AG04450 (cell line): ENCODE measurements around the gene ALPG. TPM values are rescaled to one million over a fixed set of nuclear protein-coding genes. Genes with fewer than 3 reads are reported as not detected.
"Not testable (repeated sequence)": the region's sequence is repeated elsewhere in the genome, so short reads cannot be mapped to it uniquely, and the experiment has no call there.

ENCODE experiments used
- CTCF ChIA-PET: fragments of 300-600, 350-600 bp; formaldehyde crosslinking; extraction: SDS; loops from one replicate; lab custom pipeline; 2022; ENCODE audit warnings: antibody characterized with exemption, inconsistent platforms; lab: Charles Lee
- POLR2A ChIA-PET: fragments of 350-600 bp; formaldehyde crosslinking; extraction: SDS; loops from one replicate; lab custom pipeline; 2021; ENCODE audit warnings: antibody characterized with exemption, inconsistent platforms; lab: Yijun Ruan, JAX
- DNase-seq: peaks from one replicate; pipeline ENCODE4 v3.0.0-alpha.2; 2011; ENCODE audit warnings: low read depth, low spot score
- H3K27ac ChIP-seq: one replicate; pipeline ENCODE4 v1.5.1; 2012; ENCODE audit warnings: low read depth, low read length, control low read depth
- H3K27me3 ChIP-seq: one replicate; pipeline ENCODE4 v1.6.0; 2012; ENCODE audit warnings: low read length; ENCODE audit not compliant: control insufficient read depth, insufficient read depth
- H3K4me3 ChIP-seq: 2 replicates; pipeline ENCODE4 v1.5.1; 2011; ENCODE audit warnings: mild to moderate bottlenecking, low read depth, low read length, control low read depth
- H3K9me3 ChIP-seq: 2 replicates; pipeline ENCODE4 v1.5.1; 2012; ENCODE audit warnings: low read length; ENCODE audit not compliant: control insufficient read depth, insufficient read depth
- CTCF ChIP-seq: IDR thresholded peaks from 2 replicates; pipeline ENCODE4 v1.5.1; 2011; ENCODE audit warnings: low read depth, low read length, control low read depth, inconsistent platforms
- polyA plus RNA-seq: library from polyadenylated mRNA; depleted of rRNA; stranded (reverse); fragments of >200 nt; gene quantifications from 2 replicates; pipeline ENCODE4 v1.2.3, GENCODE V29; 2011

Gene ALPG
- polyA plus RNA-seq, 1 experiment = not detected

GRCh38 chr2:232440220-232441018 lies 33.8 kb downstream of the ALPG start:
- H3K27ac ChIP-seq, H3K9me3 ChIP-seq, POLR2A ChIA-PET, H3K4me3 ChIP-seq, H3K27me3 ChIP-seq: not testable (repeated sequence)
- CTCF ChIA-PET = interaction anchor here (0.5 to 4.7 kb wide), 13 partner anchors 10 to 588 kb away, joined by 3 to 36 read pairs (median 4); no protein-coding TSS in a partner anchor
- TF ChIP-seq CTCF = peak; percentile 80
- peak; percentile 21 for DNase-seq

- H3K27me3 ChIP-seq = no peaks in the 10 kb centered on the region
- no peak for TF ChIP-seq CTCF
- H3K9me3 ChIP-seq = no peaks in the 10 kb centered on the region
- no peak overlapping the region for H3K27ac ChIP-seq
- POLR2A ChIA-PET = no interaction called here
- no peak for DNase-seq
- no peak overlapping the region for H3K4me3 ChIP-seq
- CTCF ChIA-PET = interaction anchor here (0.6 to 4.7 kb wide), 5 partner anchors 534 to 589 kb away, joined by 3 to 36 read pairs (median 3); no protein-coding TSS in a partner anchor
These were observed 34.6 kb downstream of the ALPG start for GRCh38 chr2:232441147-232441651.

GRCh38 chr2:232441922-232442321 lies 35.3 kb downstream of the ALPG start:
- H3K9me3 ChIP-seq, POLR2A ChIA-PET, DNase-seq, H3K4me3 ChIP-seq, H3K27me3 ChIP-seq, H3K27ac ChIP-seq: not testable (repeated sequence)
- CTCF ChIA-PET = interaction anchor here (4.7 kb wide), 1 partner anchor 541 kb away, joined by 36 read pairs; no protein-coding TSS in a partner anchor

GRCh38 chr2:232442431-232442830 lies 35.8 kb downstream of the ALPG start:
- CTCF ChIA-PET = interaction anchor here (4.7 kb wide), 1 partner anchor 542 kb away, joined by 36 read pairs; no protein-coding TSS in a partner anchor
- POLR2A ChIA-PET, H3K27me3 ChIP-seq, H3K4me3 ChIP-seq, H3K27ac ChIP-seq, DNase-seq, H3K9me3 ChIP-seq: not testable (repeated sequence)

- POLR2A ChIA-PET, H3K27ac ChIP-seq, DNase-seq, H3K4me3 ChIP-seq, H3K27me3 ChIP-seq, H3K9me3 ChIP-seq: not testable (repeated sequence)
- CTCF ChIA-PET = interaction anchor here (4.7 kb wide), 1 partner anchor 542 kb away, joined by 36 read pairs; no protein-coding TSS in a partner anchor
These were observed 36.4 kb downstream of the ALPG start for GRCh38 chr2:232443047-232443446.

- CTCF ChIA-PET = interaction anchor here (0.6 to 0.7 kb wide), 2 partner anchors 78 to 288 kb away, joined by 3 read pairs; no protein-coding TSS in a partner anchor
- DNase-seq = not testable (repeated sequence)
These were observed 37.2 kb downstream of the ALPG start for GRCh38 chr2:232443669-232444408.

More at GRCh38 chr2:232443669-232444408, 37.2 kb downstream of the ALPG start:
- H3K4me3 ChIP-seq, H3K27me3 ChIP-seq, H3K9me3 ChIP-seq, POLR2A ChIA-PET, H3K27ac ChIP-seq: not testable (repeated sequence)
